NAMALWA (cell line): Measurements from ENCODE around the gene DAG1.

ENCODE experiments used
- DNase-seq: peaks from one replicate; pipeline ENCODE4 v3.0.0-alpha.2; 2015; ENCODE audit warnings: low spot score

The DAG1 gene

GRCh38 chr3:49554633-49555265, 84.7 kb downstream of the DAG1 start:
- DNase-seq, result no peak

GRCh38 chr3:49556500-49557275, 86.6 kb downstream of the DAG1 start:
- no peak for DNase-seq

- DNase-seq, result no peak
Measured at GRCh38 chr3:49563040-49563578, 93.0 kb downstream of the DAG1 start.

GRCh38 chr3:49563766-49564165, 93.7 kb downstream of the DAG1 start:
- DNase-seq, result no peak

- DNase-seq, result no peak
Measured at GRCh38 chr3:49566312-49566711, 96.2 kb downstream of the DAG1 start.

GRCh38 chr3:49567406-49567805, 97.3 kb downstream of the DAG1 start:
- DNase-seq, result no peak

GRCh38 chr3:49568965-49569364, 98.9 kb downstream of the DAG1 start:
- no peak for DNase-seq

GRCh38 chr3:49570028-49570654, 100.1 kb downstream of the DAG1 start:
- DNase-seq, result no peak

- no peak for DNase-seq
Measured at GRCh38 chr3:49582177-49582576, 112.1 kb downstream of the DAG1 start.
